GM19099 (cell line): ENCODE measurements around the gene MAD1L1.

Source experiments
- POLR2A ChIP-seq: IDR thresholded peaks from 3 replicates; pipeline ENCODE4 v1.6.1; 2011; ENCODE audit warnings: low read depth; ENCODE audit not compliant: insufficient read length; ENCODE audit errors: extremely low read depth

Gene MAD1L1

GRCh38 chr7:2193575-2194305 lies 39.0 kb downstream of the MAD1L1 start:
- no peak for TF ChIP-seq POLR2A

- TF ChIP-seq POLR2A: no peak
Observed at GRCh38 chr7:2192831-2193534, 39.8 kb downstream of the MAD1L1 start.

- no peak for TF ChIP-seq POLR2A
Observed at GRCh38 chr7:2191016-2191415, 41.7 kb downstream of the MAD1L1 start.

GRCh38 chr7:2190531-2190930 lies 42.2 kb downstream of the MAD1L1 start:
- TF ChIP-seq POLR2A: no peak

GRCh38 chr7:2186166-2186565 lies 46.6 kb downstream of the MAD1L1 start:
- TF ChIP-seq POLR2A: no peak

- TF ChIP-seq POLR2A: no peak
Observed at GRCh38 chr7:2185715-2186114, 47.0 kb downstream of the MAD1L1 start.

GRCh38 chr7:2182461-2182860 lies 50.3 kb downstream of the MAD1L1 start:
- no peak for TF ChIP-seq POLR2A

- no peak for TF ChIP-seq POLR2A
Observed at GRCh38 chr7:2181077-2181854, 51.5 kb downstream of the MAD1L1 start.

GRCh38 chr7:2180081-2180480 lies 52.7 kb downstream of the MAD1L1 start:
- TF ChIP-seq POLR2A: no peak

- no peak for TF ChIP-seq POLR2A
Observed at GRCh38 chr7:2175514-2175913, 57.2 kb downstream of the MAD1L1 start.

GRCh38 chr7:2175091-2175490 lies 57.7 kb downstream of the MAD1L1 start:
- no peak for TF ChIP-seq POLR2A

- TF ChIP-seq POLR2A: no peak
Observed at GRCh38 chr7:2173189-2173827, 59.4 kb downstream of the MAD1L1 start.

GRCh38 chr7:2172311-2173188 lies 60.2 kb downstream of the MAD1L1 start:
- TF ChIP-seq POLR2A: no peak

- no peak for TF ChIP-seq POLR2A
Observed at GRCh38 chr7:2171855-2172254, 60.9 kb downstream of the MAD1L1 start.
